ENCODE measurements around the gene UBE2O. TPM values are rescaled to one million over a fixed set of nuclear protein-coding genes. Genes with fewer than 3 reads are reported as not detected.

The UBE2O gene
- total RNA-seq, 1 donor from 2014 or later, result 31.1 TPM

DNA sequence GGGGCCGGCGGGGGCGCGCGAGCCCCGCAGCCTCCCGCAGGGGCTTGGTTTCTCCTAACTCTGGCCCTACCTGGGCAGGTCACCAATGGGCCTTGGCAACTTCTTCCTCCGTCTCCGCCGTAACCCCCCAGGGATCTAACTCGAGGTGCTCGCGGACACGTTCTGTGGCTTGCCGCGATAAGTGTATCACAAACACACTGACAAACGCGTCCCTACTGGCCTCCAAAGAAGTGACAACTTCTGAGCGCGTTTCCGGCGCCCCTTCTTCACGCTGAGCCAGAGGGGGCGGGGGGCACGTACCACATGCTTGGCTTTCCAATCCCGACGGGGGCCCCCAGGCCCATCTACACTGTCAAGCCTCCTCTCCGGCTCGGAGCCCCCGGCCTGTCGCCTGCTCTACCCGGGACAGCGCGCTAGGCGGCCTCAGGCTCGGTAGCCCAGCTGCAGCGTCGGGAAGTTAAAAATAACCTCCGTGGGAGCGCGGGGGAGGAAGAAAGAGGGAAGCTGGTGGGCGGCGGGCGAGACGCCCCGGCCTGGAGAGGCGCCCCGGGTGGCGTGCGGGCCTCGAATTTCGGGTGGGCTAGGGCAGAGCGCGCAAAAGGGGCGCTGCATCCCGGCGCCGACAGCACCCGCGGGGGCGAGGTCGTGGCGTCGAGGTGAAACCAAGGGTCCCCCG lies 69.3 kb downstream of the UBE2O start:
- no peak for DNase-seq (ENCODE audit: low spot score)
- intact Hi-C loops (cut with DNase I), result loop anchor here (1.0 to 2.0 kb wide), 2 partner anchors 13 to 29 kb away; no protein-coding TSS in a partner anchor

DNA sequence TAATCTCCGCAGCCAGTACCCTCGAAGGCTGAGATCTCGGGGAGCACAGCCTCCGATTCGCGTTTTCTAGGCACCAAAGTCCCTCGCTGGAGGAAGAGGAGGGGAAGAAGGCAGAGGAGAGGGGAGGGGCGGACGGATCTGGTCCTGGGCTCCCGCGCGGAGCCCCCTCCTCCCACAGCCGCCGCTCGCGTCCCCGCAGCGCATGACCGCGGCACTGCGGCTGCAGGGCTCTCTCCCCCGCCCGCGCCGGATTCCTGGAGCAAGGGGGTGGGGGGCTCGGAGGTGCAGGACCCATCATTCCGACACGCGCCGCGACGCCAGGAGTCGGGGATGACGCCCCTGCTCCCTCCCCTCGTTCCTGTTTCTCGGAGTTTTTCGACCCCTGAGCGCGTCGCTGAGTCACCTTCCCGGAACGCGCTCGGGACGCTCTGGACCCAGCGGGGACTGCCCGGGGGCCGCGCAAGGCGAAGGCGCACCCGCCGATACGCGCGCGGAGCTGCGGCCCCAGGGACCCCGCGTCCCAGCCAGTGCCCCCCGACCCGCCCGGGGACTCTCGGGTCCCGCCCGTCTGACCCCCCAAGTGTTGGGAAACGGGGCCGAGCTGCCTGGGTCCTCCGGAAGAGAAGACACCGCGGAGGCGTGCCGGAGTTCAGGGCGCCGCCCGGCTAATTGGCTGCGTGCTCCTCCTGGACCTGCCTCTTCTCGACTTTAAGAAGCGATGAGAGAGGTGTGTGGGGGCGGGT lies 70.0 kb downstream of the UBE2O start:
- DNase-seq (ENCODE audit: low spot score), result peak; percentile 84
- intact Hi-C loops (cut with DNase I), result no loop called here

DNA sequence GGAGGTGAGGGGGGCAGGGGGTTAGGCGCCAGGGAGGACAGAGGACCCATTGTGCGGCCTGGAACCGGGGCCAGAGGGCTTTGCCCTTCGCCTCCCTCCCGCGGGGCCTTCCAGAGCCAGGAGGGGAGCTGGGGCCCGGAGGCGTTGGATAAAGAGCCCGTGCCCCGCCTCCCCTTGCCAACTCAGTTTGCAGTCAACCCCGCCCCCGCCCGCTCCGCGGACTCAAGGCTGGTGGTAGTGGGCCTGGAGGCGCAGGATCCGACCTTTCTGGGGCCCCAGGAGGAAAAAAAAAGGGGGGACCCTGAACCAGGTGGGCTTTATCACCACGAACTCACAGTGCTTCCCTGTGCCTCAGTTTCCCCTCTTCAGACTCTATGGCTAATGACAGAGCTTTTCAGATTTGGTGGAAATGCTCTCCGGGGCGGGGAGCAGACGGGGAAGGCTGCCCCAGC lies 70.6 kb downstream of the UBE2O start:
- intact Hi-C loops (cut with DNase I), result no loop called here
- no peak for DNase-seq (ENCODE audit: low spot score)

DNA sequence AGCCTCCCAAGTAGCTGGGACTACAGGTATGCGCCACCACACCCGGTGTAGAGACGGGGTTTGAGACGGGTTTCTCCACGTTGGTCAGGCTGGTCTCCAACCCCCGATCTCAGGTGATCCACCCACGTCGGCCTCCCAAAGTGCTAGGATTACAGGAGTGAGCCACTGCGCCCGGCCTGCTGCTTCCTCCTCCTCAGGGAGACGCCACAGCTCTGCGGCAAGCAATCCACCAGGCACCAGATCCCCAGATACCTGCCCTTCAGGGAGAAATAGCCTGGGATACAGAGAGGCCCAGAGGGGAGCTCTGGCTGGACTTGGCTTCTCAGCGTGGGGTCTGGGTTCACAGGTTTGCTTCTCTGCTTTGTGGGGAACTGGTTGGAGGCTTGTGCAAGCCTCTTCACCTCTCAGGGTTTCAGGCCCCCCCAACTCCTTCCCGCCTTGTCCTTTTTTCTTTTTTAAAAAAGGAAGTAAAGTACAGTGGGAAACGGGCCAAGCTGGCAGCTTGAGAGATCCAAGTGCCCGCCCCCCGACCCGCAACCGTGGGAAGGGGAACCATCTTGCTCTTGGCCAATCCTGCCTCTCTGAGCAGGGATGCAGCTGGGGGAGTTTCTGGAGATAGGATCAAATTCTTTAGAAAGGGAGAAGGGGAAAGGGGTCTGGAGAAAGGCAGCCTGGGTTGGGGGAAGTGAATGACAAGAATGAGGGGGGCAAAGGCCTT lies 71.2 kb downstream of the UBE2O start:
- no peak for DNase-seq (ENCODE audit: low spot score)

DNA sequence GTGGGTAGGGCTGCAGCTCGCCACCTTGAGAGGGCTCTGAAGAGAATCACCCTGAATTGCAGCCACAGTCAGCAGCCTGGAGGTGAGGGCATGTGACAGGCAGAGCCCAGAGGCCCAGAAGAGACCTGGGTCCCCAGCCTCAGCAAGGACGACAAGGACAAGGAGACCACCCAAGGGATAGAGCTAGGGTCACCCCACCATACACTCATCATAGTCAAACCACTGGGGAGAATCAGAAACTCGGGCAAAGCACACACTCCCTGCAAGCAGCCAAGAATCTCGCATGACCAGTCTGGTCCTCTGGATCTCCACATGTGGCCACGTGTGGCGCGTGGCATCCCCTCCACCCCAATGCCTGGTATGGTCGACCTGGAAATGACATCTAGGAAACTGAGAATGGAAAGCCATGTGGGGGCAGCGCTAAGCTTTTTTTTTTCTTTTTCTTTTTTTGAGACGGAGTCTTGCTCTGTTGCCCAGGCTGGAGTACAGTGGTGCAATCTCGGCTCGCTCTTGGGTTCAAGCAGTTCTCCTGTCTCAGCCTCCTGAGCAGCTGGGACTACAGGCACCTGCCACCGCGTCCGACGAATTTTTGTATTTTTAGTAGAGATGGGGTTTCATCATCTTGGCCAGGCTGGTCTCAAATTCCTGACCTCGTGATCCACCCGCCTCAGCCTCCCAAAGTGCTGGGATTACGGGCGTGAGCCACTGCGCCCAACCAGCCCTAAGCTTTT lies 73.1 kb downstream of the UBE2O start:
- intact Hi-C loops (cut with DNase I), result no loop called here
- DNase-seq (ENCODE audit: low spot score), result no peak

More for the DNA sequence above, 71.2 kb downstream of the UBE2O start:
- intact Hi-C loops (cut with DNase I), result no loop called here

DNA sequence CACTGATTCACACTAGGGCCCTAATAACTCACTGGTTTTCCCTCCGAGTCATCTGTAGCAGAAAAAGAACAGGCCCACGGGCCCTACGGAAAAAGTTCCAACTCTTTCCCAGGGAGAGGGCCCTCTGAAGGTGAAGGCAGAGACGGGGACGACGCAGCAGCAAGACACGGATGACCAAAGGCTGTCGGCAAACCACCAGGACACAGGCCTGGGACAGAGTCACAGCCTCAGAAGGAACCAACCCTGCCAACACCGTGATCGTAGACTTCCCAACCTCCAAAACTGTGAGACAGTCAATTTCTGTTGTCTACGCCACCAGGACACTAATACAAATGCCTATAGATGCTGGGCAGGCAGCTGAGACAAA lies 73.7 kb downstream of the UBE2O start:
- intact Hi-C loops (cut with DNase I), result no loop called here
- no peak for DNase-seq (ENCODE audit: low spot score)

DNA sequence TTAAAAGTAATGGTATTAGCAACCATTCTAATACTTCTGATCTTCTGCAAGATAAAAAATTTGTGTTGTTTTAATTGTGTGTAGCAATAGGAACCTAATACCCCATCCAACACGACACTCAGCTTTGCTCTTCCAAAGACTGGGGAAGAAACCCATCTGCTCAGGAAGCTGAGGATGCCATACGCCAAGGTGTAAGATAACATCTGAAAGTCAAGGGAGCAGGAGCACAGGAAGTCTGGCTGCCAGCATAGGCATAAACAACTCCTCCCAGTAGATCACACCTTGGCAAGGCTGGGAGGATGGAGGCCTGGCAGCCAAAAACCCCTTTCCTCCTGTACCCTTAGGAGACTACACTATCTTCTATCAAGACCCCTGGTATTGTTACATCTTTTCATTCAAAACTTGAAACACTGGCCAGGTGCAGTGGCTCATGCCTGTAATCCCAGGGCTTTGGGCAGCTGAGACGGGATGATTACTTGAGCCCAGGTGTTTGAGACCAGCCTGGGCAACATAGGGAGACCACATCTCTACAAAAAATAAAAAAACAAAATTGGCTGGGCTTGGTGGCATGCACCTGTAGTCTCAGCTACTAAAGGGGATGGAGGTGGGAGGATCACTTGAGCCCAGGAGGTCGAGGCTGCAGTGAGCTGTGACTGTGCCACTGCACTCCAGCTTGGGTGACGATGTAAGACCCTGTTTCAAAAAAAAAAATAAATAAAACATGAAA lies 74.2 kb downstream of the UBE2O start:
- intact Hi-C loops (cut with DNase I), result no loop called here
- DNase-seq (ENCODE audit: low spot score), result no peak

DNA sequence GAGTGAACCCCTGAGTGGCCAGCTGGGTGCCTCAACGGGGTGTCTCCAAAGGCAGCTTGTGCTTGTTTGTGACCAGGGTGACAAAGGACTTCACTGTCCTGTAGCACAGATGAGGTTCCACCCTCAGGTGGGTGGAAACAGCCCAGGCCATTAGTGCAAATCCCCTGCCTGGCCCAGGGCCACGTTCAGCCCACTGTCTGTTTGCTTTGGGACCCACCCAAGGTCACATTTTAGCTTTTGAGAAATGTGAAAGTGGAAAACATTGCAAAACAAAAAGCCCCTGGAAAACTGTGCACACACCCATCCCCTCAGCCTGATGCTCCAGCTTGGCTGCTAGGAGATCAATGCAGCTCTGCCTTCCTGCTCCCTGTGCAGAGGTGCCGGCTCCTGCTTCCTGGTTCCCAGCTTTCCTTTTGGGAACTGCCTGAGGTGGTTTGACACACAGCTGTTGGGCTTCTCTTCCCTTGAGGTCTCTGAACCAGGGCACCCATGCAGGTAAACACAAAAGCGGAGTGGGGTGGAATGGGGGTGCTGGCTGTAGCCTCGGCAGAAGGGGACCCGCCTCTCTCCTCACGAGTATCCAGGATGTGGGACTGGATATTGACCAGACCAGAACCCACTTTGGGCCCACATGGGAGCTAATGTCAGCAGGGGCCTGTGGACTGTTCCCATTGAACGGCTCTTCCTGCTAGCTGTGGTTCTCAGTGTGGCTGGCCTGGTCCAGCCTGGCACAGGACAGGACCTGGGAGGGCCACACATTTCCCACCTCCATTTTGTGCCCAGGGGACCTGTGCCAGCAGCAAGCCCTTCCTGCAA lies 76.4 kb downstream of the UBE2O start:
- intact Hi-C loops (cut with DNase I), result no loop called here
- no peak for DNase-seq (ENCODE audit: low spot score)

DNA sequence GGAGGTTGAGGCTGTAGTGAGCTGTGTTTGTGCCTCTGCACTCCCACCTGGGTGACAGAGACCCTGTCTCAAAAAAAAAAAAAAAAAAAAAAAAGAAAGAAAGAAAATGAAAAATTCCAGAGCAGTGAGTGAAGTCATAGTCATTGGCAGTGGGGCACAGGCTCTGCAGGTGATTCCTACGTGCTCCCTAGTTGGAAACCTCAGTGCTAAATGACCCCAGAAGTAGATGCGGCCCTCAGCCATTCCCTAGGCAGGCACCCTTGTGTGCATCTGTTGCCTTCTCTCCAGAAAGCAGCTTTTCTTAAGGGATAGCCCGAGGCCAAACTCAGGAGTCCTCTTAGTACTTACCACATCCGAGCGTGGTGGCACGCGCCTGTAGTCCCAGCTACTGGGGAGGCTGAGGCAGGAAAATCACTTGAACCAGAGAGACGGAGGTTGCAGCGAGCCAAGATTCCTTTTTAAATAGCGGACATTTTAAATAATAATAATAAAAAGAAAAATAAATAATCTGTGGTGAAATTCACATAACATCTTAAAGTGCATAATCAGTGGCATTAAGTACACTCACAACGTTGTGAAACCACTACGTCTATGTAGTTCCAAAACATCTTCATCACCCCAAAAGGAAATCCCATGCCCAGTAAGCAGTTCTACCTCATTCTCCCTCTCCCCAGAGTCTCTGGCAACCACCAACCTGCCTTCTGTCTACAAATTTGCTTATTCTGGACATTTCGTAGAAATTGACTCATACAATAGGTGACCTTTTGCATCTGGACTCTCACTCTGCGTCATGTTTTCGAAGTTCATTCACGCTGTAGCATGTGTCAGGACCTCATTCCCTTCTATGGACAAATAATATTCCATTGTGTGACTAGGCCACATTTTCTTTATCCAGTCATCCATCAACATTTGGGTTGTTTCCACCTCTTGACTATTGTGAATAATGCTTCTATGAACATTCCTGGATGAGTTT lies 81.0 kb downstream of the UBE2O start:
- intact Hi-C loops (cut with DNase I), result loop anchor here (2.0 kb wide), 1 partner anchor 13 kb away; the partner anchor contains the start of gene SPHK1
- no peak for DNase-seq (ENCODE audit: low spot score)

DNA sequence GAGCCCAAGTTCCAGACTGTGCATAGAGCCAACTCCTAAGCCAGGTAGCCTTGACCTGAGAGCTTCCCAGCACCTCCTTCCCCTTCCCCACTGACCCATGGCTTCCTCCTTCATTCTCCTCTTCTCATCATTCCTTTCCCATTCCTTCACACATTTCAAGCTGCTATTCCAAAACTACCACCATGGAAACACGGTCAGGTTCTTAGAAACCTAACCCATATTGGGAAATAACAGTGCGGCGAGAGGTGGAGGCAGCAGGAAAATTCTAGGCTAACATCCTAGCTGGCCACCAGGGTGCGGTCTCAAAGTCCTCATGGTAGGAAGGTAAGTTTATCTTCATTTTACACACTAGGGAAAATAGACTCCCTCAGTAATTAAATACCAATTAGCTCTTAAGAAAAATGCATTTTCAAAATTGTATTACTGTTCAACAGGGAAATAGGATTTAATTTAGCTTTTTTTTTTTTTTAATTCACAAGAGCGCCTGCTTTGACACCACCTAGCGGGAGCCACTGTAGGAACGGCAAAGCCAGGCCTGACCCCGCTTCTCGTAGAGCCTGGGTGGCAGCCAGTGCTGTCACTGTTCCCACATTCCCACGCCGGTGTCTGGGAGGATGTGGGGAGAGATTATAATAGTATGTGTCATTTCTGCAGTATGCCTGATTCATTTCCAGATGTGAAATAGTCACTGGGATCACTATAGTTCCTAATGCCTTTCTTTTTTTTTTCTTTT lies 82.5 kb downstream of the UBE2O start:
- DNase-seq (ENCODE audit: low spot score), result peak; percentile 92
- intact Hi-C loops (cut with DNase I), result loop anchor here (2.0 kb wide), 1 partner anchor 14 kb away; the partner anchor contains the start of gene SPHK1

DNA sequence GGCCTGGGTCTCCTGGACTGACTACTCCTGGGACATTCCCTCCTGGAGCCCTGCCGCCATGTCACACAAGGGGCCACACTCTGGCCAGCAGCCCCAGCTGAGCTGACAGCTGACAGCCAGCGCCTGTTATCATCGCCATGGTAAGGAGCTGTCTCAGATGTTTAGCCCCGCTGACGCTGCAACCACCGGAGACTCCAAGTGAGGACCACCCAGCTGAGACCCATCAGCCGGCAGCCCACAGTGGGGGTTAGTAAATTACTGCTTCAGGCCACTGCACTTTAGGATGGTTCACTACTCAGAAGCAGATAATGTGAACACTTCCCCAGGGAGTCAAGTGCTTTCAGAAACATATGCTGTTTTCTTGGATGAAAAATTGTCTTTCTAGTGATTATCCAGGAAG lies 83.1 kb downstream of the UBE2O start:
- no peak for DNase-seq (ENCODE audit: low spot score)
- intact Hi-C loops (cut with DNase I), result loop anchor here (2.0 kb wide), 1 partner anchor 15 kb away; the partner anchor contains the start of gene SPHK1

DNA sequence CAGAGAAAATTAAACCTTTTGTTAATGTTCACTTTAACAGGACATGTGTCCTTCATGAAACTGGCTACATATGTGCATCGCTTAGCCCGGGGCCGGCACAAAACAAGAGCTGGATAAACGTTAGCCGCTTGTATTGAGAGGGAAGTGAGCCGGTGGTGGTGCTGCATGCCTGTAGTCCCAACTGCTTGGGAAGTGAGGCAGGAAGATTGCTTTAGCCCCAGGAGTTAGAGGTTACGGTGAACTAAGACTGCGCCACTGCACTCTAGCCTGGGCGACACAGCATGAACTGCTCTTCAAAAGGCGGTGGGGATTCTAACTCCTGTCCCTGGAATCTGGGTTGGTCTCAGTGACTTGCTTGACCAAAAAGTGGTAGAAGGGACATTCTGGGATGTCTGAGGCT lies 83.6 kb downstream of the UBE2O start:
- intact Hi-C loops (cut with DNase I), result no loop called here
- DNase-seq (ENCODE audit: low spot score), result no peak

DNA sequence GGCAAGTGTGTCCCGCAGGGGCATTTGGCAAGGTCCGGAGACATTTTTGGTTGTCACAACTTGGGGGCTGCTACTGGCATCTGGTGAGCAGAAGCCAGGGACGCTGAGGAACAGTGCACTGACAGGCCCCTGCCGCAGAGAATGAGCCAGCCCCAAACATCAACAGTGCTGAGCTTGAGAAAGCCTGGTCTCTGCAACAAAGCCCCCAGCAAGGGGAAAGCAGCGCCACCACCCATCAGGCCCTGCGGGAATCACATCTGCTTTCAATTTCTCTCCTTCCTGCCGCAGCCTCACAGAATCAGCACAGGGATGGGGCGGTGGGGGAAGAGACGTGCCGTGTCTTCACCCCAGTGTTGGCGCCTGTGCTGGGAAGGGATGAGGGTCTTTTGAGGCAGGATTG lies 84.4 kb downstream of the UBE2O start:
- intact Hi-C loops (cut with DNase I), result no loop called here
- DNase-seq (ENCODE audit: low spot score), result no peak

DNA sequence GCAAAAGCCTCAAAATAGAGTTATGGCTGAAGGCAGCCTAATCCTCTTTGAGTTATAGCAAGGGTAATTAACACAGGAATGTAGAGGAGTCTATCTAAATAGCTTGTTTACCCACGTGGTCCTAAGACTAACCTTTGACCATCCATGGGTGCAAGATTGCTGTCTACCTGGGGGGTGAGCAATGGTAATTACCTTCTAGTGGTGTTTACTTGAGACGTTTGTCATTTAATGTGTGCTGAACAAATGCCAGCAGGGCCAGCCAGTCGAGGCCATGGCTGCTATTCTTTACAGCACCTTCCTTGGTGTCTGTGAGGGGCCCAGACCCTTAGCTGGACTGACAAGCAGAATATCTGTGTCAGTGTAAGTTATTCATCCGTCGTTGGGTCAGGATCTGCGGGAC lies 85.3 kb downstream of the UBE2O start:
- intact Hi-C loops (cut with DNase I), result no loop called here
- DNase-seq (ENCODE audit: low spot score), result no peak

DNA sequence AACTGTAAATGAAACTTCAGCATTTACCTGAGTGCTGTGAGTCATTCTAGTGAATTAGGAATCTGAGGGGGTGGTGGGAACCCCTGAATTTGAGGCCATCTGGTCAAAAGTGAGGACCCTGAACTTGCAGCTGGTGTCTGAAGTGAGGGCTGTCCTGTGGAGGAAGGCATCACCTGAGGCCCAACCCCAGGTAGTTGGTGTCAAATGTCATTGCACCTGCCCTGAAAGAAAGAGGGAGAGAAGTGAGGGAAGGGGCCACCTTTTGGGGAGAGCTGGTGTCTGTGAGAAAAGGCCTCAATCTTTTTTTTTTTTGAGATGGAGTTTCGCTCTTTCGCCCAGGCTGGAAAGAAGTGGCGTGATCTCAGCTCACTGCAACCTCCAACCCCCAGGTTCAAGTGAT lies 86.7 kb downstream of the UBE2O start:
- intact Hi-C loops (cut with DNase I), result no loop called here
- no peak for DNase-seq (ENCODE audit: low spot score)

DNA sequence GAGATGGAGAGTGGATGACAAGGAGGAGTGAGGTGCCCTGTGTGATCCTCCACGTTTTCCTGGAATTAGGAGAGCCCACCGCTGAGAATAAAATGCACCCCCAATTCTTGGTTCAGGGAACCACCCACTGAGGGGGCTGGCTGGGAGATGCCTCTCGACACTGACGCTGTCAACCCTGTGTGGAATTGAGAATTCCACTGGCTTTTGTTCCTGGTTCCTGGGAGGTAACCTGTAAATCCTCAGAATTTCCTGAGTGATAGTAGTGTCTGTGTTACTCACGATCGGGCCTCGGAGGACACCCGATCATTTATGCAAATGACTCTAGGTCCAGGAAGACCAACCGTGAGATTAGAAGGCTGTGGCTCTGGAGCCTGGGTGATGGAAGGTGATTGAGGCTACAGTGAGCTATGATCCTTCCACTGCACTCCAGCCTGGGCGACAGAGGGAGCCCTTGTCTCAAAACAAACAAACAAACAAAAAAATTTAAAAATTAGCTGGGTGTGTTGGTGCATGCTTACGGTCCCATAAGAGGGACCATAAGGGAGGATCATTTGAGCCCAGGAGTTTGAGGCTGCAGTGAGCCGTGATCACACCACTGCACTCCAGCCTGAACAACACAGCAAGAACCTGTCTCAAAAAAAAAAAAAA lies 87.6 kb downstream of the UBE2O start:
- intact Hi-C loops (cut with DNase I), result no loop called here
- DNase-seq (ENCODE audit: low spot score), result no peak
